GM23338 (cell line): Measurements from ENCODE around the gene PTGDR2. TPM values are rescaled to one million over a fixed set of nuclear protein-coding genes. Genes with fewer than 3 reads are reported as not detected.

Source experiments
- ATAC-seq: fragments of 200-7000 bp; cut with Tn5 transposase; 3 replicates; pipeline ENCODE4 v1.9.1; 2020
- DNase-seq: peaks from one replicate; pipeline ENCODE4 v3.0.0-alpha.2; 2015; ENCODE audit warnings: low spot score
- H2AFZ ChIP-seq: fragments of 200-600 bp; sonication (generic); 2 replicates; pipeline ENCODE4 v1.8.0; 2016; ENCODE audit warnings: antibody characterized with exemption, mild to moderate bottlenecking, moderate library complexity
- H3F3A ChIP-seq: fragments of 200-600 bp; sonication (generic); replicated peaks from 2 replicates; pipeline ENCODE4 v1.8.0; 2017; ENCODE audit warnings: antibody characterized with exemption, mixed run types, low read depth
- H3K27ac ChIP-seq: fragments of 200-600 bp; sonication (generic); 2 replicates; pipeline ENCODE4 v1.6.1; 2016; ENCODE audit warnings: low read depth
- H3K27me3 ChIP-seq: fragments of 200-600 bp; sonication (generic); 2 replicates; pipeline ENCODE4 v1.8.0; 2016; ENCODE audit warnings: mild to moderate bottlenecking, mixed run types, moderate library complexity; ENCODE audit not compliant: insufficient read depth
- H3K36me3 ChIP-seq: fragments of 200-600 bp; sonication (generic); 2 replicates; pipeline ENCODE4 v1.8.0; 2016; ENCODE audit warnings: mild to moderate bottlenecking; ENCODE audit not compliant: insufficient read depth
- H3K4me1 ChIP-seq: fragments of 200-600 bp; sonication (generic); 2 replicates; pipeline ENCODE4 v1.8.0; 2016; ENCODE audit warnings: mild to moderate bottlenecking, moderate library complexity; ENCODE audit not compliant: insufficient read depth
- H3K4me2 ChIP-seq: fragments of 200-600 bp; sonication (generic); 2 replicates; pipeline ENCODE4 v1.7.1; 2017; ENCODE audit warnings: mixed run types
- H3K4me3 ChIP-seq: fragments of 200-600 bp; sonication (generic); 2 replicates; pipeline ENCODE4 v1.6.1; 2016; ENCODE audit warnings: mixed run types
- H3K79me2 ChIP-seq: fragments of 200-600 bp; sonication (generic); replicated peaks from 2 replicates; pipeline ENCODE4 v1.8.0; 2017; ENCODE audit warnings: mild to moderate bottlenecking; ENCODE audit not compliant: insufficient read depth
- H3K9me2 ChIP-seq: fragments of 200-600 bp; sonication (generic); 2 replicates; pipeline ENCODE4 v1.8.0; 2017; ENCODE audit not compliant: insufficient read depth
- H4K20me1 ChIP-seq: fragments of 200-600 bp; sonication (generic); replicated peaks from 2 replicates; pipeline ENCODE4 v1.8.0; 2017; ENCODE audit warnings: mild to moderate bottlenecking; ENCODE audit not compliant: insufficient read depth
- H3K27ac Mint-ChIP-seq: 2 replicates; pipeline ENCODE4 v1.8.0; 2020; ENCODE audit warnings: inconsistent platforms, mild to moderate bottlenecking, moderate library complexity, mixed read lengths
- H3K27me3 Mint-ChIP-seq: 3 replicates; pipeline ENCODE4 v1.8.0; 2022; ENCODE audit warnings: low read depth, mild to moderate bottlenecking, moderate library complexity, mixed read lengths, inconsistent platforms; ENCODE audit not compliant: insufficient read depth, poor library complexity
- H3K36me3 Mint-ChIP-seq: 3 replicates; pipeline ENCODE4 v1.8.0; 2021; ENCODE audit warnings: low read depth, mild to moderate bottlenecking, inconsistent platforms, moderate library complexity, mixed read lengths
- H3K4me1 Mint-ChIP-seq: 3 replicates; pipeline ENCODE4 v1.8.0; 2020; ENCODE audit warnings: mild to moderate bottlenecking, inconsistent platforms, mixed read lengths
- H3K4me3 Mint-ChIP-seq: 3 replicates; pipeline ENCODE4 v1.8.0; 2021; ENCODE audit warnings: moderate library complexity, mild to moderate bottlenecking, inconsistent platforms, mixed read lengths
- H3K9me3 Mint-ChIP-seq: 3 replicates; pipeline ENCODE4 v1.8.0; 2020; ENCODE audit warnings: moderate library complexity, mild to moderate bottlenecking, inconsistent platforms, mixed read lengths
- CREB1 ChIP-seq: fragments of 250-450 bp; sonication (Bioruptor Pico); IDR thresholded peaks from 2 replicates; pipeline ENCODE4 v1.5.0; 2020; ENCODE audit warnings: low read depth, mild to moderate bottlenecking, moderate library complexity
- EZH2 ChIP-seq: fragments of 200-600 bp; sonication (generic); IDR thresholded peaks from one replicate; pipeline ENCODE4 v1.8.0; 2017; ENCODE audit warnings: antibody characterized with exemption, mild to moderate bottlenecking, low read depth; ENCODE audit not compliant: unreplicated experiment
- EZH2phosphoT487 ChIP-seq: fragments of 200-600 bp; sonication (generic); IDR thresholded peaks from one replicate; pipeline ENCODE4 v1.8.1; 2018; ENCODE audit warnings: antibody characterized with exemption; ENCODE audit not compliant: unreplicated experiment
- JUNB ChIP-seq: IDR thresholded peaks from one replicate; pipeline ENCODE4 v1.6.1; 2016; ENCODE audit warnings: antibody characterized with exemption; ENCODE audit not compliant: unreplicated experiment
- NANOG ChIP-seq: IDR thresholded peaks from 2 replicates; pipeline ENCODE4 v1.6.1; 2016; ENCODE audit warnings: antibody characterized with exemption, borderline replicate concordance
- POLR2AphosphoS5 ChIP-seq: IDR thresholded peaks from 2 replicates; pipeline ENCODE4 v1.6.1; 2016; ENCODE audit warnings: antibody characterized with exemption, low read depth
- STAT1 ChIP-seq: IDR thresholded peaks from one replicate; pipeline ENCODE4 v1.6.1; 2016; ENCODE audit warnings: antibody characterized with exemption; ENCODE audit not compliant: unreplicated experiment
- ZNF114 ChIP-seq: fragments of 250-450 bp; sonication (Bioruptor Pico); IDR thresholded peaks from 2 replicates; pipeline ENCODE4 v1.5.0; 2020; ENCODE audit warnings: mild to moderate bottlenecking, moderate library complexity
- ZNF331 ChIP-seq: fragments of 250-450 bp; sonication (Bioruptor Pico); IDR thresholded peaks from 2 replicates; pipeline ENCODE4 v1.5.0; 2020; ENCODE audit warnings: low read depth, mild to moderate bottlenecking, moderate library complexity
- polyA plus RNA-seq: library from polyadenylated mRNA; unstranded; fragments of >200 nt; fragmentation: Nextera tagmentation; extraction: Ambion mirVana; gene quantifications from 2 replicates; pipeline ENCODE4 v1.2.1, GENCODE V29; 2016
- total RNA-seq: library from RNA; depleted of rRNA; stranded (reverse); fragments of >200 nt; shearing (Covaris generic); gene quantifications from 2 replicates; pipeline ENCODE4 v1.2.3, GENCODE V29; 2014
- TF ChIP-seq, protein P1 (sequence below), 2 experiments: fragments of 200-600 bp in 1 of 2; sonication (generic) in 1 of 2; conservative IDR thresholded peaks; 2 replicates each; pipeline versions ENCODE4 v1.5.1 to v1.6.1; 2016 to 2017; ENCODE audit warnings: antibody characterized with exemption in 2 of 2, low read depth in 2 of 2, mild to moderate bottlenecking in 2 of 2, moderate library complexity in 1 of 2
- TF ChIP-seq, protein P2 (sequence below): IDR thresholded peaks from 2 replicates; pipeline ENCODE4 v1.6.1; 2016; ENCODE audit warnings: antibody characterized with exemption
- TF ChIP-seq, protein P3 (sequence below): IDR thresholded peaks from one replicate; pipeline ENCODE4 v1.6.1; 2018; ENCODE audit warnings: antibody characterized with exemption; ENCODE audit not compliant: unreplicated experiment
- TF ChIP-seq, protein P4 (sequence below): fragments of 250-450 bp; sonication (Bioruptor Pico); IDR thresholded peaks from 2 replicates; pipeline ENCODE4 v1.5.0; 2020; ENCODE audit warnings: mild to moderate bottlenecking, moderate library complexity

The PTGDR2 gene
- total and polyA plus RNA-seq, 2 experiments from 2014 or later, result 0.24 to 0.73 TPM

DNA sequence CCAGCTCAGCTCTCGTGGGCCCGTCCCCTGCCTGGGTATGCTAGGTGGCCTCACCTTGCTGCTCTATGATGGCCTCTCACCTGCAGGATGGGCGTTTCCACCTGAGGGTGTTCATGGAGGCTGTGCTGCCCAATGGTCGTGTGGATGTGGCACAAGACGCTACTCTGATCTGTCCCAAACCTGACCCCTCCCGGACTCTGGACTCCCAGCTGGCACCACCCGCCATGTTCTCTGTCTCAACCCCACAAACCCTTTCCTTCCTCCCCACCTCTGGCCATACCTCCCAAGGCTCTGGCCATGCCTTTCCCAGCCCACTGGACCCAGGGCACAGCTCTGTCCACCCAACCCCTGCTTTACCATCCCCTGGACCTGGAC is 13.7 kb upstream of the PTGDR2 start:
- no peaks in the 10 kb centered on the region for H4K20me1 ChIP-seq
- H3K4me3 ChIP-seq, result no peak overlapping the region
- H3K36me3 Mint-ChIP-seq, result no peaks in the 10 kb centered on the region
- H3K27ac ChIP-seq, result no peak overlapping the region
- no peak overlapping the region for H3K4me2 ChIP-seq
- H3K27me3 Mint-ChIP-seq, result peaks cover 4% of the 10 kb centered on the region
- TF ChIP-seq POLR2AphosphoS5 (no peak), NANOG (no peak), ZNF114 (CRISPR knock-in tag) (no peak), CREB1 (CRISPR knock-in tag) (no peak), STAT1 (no peak), EZH2 (no peak), EZH2phosphoT487 (no peak), JUNB (no peak), ZNF331 (CRISPR knock-in tag) (no peak)
- TF ChIP-seq, protein P1, sequence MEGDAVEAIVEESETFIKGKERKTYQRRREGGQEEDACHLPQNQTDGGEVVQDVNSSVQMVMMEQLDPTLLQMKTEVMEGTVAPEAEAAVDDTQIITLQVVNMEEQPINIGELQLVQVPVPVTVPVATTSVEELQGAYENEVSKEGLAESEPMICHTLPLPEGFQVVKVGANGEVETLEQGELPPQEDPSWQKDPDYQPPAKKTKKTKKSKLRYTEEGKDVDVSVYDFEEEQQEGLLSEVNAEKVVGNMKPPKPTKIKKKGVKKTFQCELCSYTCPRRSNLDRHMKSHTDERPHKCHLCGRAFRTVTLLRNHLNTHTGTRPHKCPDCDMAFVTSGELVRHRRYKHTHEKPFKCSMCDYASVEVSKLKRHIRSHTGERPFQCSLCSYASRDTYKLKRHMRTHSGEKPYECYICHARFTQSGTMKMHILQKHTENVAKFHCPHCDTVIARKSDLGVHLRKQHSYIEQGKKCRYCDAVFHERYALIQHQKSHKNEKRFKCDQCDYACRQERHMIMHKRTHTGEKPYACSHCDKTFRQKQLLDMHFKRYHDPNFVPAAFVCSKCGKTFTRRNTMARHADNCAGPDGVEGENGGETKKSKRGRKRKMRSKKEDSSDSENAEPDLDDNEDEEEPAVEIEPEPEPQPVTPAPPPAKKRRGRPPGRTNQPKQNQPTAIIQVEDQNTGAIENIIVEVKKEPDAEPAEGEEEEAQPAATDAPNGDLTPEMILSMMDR (conservative IDR thresholded peaks at IDR 0.05; ENCODE audit: low read depth in 2 of 2), result no peak
- TF ChIP-seq, protein P2, sequence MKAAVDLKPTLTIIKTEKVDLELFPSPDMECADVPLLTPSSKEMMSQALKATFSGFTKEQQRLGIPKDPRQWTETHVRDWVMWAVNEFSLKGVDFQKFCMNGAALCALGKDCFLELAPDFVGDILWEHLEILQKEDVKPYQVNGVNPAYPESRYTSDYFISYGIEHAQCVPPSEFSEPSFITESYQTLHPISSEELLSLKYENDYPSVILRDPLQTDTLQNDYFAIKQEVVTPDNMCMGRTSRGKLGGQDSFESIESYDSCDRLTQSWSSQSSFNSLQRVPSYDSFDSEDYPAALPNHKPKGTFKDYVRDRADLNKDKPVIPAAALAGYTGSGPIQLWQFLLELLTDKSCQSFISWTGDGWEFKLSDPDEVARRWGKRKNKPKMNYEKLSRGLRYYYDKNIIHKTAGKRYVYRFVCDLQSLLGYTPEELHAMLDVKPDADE, result no peak
- TF ChIP-seq, protein P3, sequence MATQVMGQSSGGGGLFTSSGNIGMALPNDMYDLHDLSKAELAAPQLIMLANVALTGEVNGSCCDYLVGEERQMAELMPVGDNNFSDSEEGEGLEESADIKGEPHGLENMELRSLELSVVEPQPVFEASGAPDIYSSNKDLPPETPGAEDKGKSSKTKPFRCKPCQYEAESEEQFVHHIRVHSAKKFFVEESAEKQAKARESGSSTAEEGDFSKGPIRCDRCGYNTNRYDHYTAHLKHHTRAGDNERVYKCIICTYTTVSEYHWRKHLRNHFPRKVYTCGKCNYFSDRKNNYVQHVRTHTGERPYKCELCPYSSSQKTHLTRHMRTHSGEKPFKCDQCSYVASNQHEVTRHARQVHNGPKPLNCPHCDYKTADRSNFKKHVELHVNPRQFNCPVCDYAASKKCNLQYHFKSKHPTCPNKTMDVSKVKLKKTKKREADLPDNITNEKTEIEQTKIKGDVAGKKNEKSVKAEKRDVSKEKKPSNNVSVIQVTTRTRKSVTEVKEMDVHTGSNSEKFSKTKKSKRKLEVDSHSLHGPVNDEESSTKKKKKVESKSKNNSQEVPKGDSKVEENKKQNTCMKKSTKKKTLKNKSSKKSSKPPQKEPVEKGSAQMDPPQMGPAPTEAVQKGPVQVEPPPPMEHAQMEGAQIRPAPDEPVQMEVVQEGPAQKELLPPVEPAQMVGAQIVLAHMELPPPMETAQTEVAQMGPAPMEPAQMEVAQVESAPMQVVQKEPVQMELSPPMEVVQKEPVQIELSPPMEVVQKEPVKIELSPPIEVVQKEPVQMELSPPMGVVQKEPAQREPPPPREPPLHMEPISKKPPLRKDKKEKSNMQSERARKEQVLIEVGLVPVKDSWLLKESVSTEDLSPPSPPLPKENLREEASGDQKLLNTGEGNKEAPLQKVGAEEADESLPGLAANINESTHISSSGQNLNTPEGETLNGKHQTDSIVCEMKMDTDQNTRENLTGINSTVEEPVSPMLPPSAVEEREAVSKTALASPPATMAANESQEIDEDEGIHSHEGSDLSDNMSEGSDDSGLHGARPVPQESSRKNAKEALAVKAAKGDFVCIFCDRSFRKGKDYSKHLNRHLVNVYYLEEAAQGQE, result no peak
- TF ChIP-seq, protein P4, sequence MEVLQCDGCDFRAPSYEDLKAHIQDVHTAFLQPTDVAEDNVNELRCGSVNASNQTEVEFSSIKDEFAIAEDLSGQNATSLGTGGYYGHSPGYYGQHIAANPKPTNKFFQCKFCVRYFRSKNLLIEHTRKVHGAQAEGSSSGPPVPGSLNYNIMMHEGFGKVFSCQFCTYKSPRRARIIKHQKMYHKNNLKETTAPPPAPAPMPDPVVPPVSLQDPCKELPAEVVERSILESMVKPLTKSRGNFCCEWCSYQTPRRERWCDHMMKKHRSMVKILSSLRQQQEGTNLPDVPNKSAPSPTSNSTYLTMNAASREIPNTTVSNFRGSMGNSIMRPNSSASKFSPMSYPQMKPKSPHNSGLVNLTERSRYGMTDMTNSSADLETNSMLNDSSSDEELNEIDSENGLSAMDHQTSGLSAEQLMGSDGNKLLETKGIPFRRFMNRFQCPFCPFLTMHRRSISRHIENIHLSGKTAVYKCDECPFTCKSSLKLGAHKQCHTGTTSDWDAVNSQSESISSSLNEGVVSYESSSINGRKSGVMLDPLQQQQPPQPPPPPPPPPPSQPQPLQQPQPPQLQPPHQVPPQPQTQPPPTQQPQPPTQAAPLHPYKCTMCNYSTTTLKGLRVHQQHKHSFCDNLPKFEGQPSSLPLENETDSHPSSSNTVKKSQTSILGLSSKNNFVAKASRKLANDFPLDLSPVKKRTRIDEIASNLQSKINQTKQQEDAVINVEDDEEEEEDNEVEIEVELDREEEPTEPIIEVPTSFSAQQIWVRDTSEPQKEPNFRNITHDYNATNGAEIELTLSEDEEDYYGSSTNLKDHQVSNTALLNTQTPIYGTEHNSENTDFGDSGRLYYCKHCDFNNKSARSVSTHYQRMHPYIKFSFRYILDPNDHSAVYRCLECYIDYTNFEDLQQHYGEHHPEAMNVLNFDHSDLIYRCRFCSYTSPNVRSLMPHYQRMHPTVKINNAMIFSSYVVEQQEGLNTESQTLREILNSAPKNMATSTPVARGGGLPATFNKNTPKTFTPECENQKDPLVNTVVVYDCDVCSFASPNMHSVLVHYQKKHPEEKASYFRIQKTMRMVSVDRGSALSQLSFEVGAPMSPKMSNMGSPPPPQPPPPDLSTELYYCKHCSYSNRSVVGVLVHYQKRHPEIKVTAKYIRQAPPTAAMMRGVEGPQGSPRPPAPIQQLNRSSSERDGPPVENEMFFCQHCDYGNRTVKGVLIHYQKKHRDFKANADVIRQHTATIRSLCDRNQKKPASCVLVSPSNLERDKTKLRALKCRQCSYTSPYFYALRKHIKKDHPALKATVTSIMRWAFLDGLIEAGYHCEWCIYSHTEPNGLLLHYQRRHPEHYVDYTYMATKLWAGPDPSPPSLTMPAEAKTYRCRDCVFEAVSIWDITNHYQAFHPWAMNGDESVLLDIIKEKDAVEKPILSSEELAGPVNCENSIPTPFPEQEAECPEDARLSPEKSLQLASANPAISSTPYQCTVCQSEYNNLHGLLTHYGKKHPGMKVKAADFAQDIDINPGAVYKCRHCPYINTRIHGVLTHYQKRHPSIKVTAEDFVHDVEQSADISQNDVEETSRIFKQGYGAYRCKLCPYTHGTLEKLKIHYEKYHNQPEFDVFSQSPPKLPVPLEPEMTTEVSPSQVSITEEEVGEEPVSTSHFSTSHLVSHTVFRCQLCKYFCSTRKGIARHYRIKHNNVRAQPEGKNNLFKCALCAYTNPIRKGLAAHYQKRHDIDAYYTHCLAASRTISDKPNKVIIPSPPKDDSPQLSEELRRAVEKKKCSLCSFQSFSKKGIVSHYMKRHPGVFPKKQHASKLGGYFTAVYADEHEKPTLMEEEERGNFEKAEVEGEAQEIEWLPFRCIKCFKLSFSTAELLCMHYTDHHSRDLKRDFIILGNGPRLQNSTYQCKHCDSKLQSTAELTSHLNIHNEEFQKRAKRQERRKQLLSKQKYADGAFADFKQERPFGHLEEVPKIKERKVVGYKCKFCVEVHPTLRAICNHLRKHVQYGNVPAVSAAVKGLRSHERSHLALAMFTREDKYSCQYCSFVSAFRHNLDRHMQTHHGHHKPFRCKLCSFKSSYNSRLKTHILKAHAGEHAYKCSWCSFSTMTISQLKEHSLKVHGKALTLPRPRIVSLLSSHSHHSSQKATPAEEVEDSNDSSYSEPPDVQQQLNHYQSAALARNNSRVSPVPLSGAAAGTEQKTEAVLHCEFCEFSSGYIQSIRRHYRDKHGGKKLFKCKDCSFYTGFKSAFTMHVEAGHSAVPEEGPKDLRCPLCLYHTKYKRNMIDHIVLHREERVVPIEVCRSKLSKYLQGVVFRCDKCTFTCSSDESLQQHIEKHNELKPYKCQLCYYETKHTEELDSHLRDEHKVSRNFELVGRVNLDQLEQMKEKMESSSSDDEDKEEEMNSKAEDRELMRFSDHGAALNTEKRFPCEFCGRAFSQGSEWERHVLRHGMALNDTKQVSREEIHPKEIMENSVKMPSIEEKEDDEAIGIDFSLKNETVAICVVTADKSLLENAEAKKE (CRISPR knock-in tag), result no peak
- ATAC-seq, result no peak
- no peaks in the 10 kb centered on the region for H3K4me1 ChIP-seq
- no peaks in the 10 kb centered on the region; the same call in 2 of the 3 replicates for H3K9me3 Mint-ChIP-seq
- H3K4me3 Mint-ChIP-seq, result no peak overlapping the region
- no peaks in the 10 kb centered on the region for H3K9me2 ChIP-seq
- H2AFZ ChIP-seq, result no peak overlapping the region
- H3K79me2 ChIP-seq, result no peaks in the 10 kb centered on the region
- H3F3A ChIP-seq, result no peaks in the 10 kb centered on the region
- DNase-seq, result no peak
- H3K27ac Mint-ChIP-seq, result no peak overlapping the region
- H3K4me1 Mint-ChIP-seq, result peaks cover 6% of the 10 kb centered on the region; the same call in 2 of the 3 replicates
- no peaks in the 10 kb centered on the region for H3K36me3 ChIP-seq
- no peaks in the 10 kb centered on the region for H3K27me3 ChIP-seq
